GM19452 (cell line): ENCODE measurements around the gene RAD50.
"Not testable (repeated sequence)": the region's sequence is repeated elsewhere in the genome, so short reads cannot be mapped to it uniquely, and the experiment has no call there.

ENCODE experiments used
- ATAC-seq: cut with Tn5 transposase; IDR thresholded peaks from one replicate; pipeline ENCODE4 v1.9.1; 2021; ENCODE audit not compliant: unreplicated experiment

Gene RAD50

DNA sequence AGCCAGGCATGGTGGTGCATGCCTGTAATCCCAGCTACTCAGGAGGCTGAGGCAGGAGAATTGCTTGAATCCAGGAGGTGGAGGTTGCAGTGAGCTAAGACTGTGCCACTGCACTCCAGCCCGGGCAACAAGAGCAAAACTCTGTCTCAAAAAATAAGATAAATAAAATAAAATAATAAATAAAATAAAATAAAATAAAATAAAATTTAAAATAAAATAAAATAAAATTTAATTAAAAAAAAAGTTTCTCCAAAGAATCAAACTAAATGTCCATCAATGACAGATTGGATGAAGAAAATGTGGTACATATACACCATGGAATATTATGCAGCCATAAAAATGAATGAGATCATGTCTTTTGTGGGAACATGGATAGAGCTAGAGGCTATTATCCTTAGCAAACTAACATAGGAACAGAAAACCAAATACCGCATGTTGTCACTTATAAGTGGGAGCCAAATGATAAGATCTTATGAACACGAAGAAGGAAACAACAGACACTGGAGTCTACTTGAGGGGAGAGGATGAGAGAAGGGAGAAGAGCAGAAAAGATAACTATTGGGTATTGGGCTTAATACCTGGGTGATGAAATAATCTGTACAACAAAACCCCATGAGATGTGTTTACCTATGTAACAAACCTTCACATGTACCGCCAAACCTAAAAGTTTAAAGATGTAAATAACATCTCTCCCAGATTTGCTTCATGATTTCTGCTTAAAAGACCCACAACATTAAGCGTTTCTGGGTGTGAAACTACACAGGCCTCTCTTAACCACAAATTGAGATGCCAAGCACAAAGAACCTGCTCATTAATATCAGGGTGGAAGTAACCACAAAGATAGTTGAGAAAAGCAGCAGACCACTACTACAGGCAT lies 135.2 kb downstream of the RAD50 start:
- not testable (repeated sequence) for ATAC-seq

DNA sequence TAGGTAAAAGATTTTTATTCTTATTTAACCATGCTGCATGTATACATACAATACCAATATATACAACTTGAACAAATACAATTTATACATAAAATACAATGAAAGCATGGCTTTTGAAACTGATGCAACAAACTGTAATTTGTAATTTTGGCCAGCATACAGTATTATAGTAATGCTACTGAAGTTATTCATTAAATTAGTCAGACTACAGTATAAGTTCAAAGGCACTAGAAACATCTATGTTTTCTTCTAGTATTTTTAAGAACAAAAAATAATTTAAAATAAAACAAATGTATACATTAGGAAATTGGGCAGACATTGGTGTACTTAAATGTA lies 135.8 kb downstream of the RAD50 start:
- no peak for ATAC-seq
